K562 (cell line): Measurements from ENCODE around the gene CREB3L1. TPM values are rescaled to one million over a fixed set of nuclear protein-coding genes. Genes with fewer than 3 reads are reported as not detected.

Experiments
- CEBPG ChIP-seq, 3 experiments: fragments of 200-800 bp in 1 of 3; sonication (Bioruptor generic) in 1 of 3; sonication (generic) in 1 of 3; formaldehyde crosslinking in 1 of 3; IDR thresholded peaks in 2 of 3; conservative IDR thresholded peaks in 1 of 3; 2 replicates each; pipeline versions ENCODE4 v1.6.1 to v1.8.0; 2016 to 2022; ENCODE audit warnings: missing compliant biosample characterization in 2 of 3, missing genetic modification characterization in 2 of 3, mild to moderate bottlenecking in 1 of 3, missing genetic modification reagents in 1 of 3
- CREM ChIP-seq: IDR thresholded peaks from 2 replicates; pipeline ENCODE4 v1.6.1; 2014; ENCODE audit warnings: antibody characterized with exemption, low read depth
- HMG20A ChIP-seq: fragments of 450-650 bp; formaldehyde crosslinking; conservative IDR thresholded peaks from 2 replicates; pipeline ENCODE4 v1.4.0; 2020; ENCODE audit warnings: mild to moderate bottlenecking, mixed read lengths
- JUNB ChIP-seq: fragments of 450-650 bp; formaldehyde crosslinking; conservative IDR thresholded peaks from 2 replicates; pipeline ENCODE4 v1.4.0; 2020; ENCODE audit warnings: mild to moderate bottlenecking
- MTA3 ChIP-seq: fragments of 450-650 bp; formaldehyde crosslinking; IDR thresholded peaks from 2 replicates; pipeline ENCODE4 v1.6.1; 2017; ENCODE audit warnings: mild to moderate bottlenecking, borderline replicate concordance
- MYC ChIP-seq, 2 experiments: fragments of 250-450 bp in 1 of 2; sonication (Bioruptor Pico) in 1 of 2; IDR thresholded peaks; 2 replicates each; pipeline versions ENCODE4 v1.5.1 to v1.6.1; 2012 to 2021; ENCODE audit warnings: low read depth in 2 of 2, borderline replicate concordance in 1 of 2, improper control_type of control experiment in 1 of 2, low read length in 1 of 2, mild to moderate bottlenecking in 1 of 2, moderate library complexity in 1 of 2
- NFATC3 ChIP-seq: fragments of 450-650 bp; IDR thresholded peaks from 2 replicates; pipeline ENCODE4 v1.6.1; 2017; ENCODE audit warnings: mild to moderate bottlenecking
- NFIC ChIP-seq: fragments of 450-650 bp; IDR thresholded peaks from 2 replicates; pipeline ENCODE4 v1.6.1; 2017; ENCODE audit warnings: mild to moderate bottlenecking, inconsistent platforms
- NUFIP1 ChIP-seq: fragments of 450-650 bp; IDR thresholded peaks from 2 replicates; pipeline ENCODE4 v1.6.1; 2018; ENCODE audit not compliant: partially characterized antibody
- RB1 ChIP-seq: fragments of 450-650 bp; IDR thresholded peaks from 2 replicates; pipeline ENCODE4 v1.6.1; 2017; ENCODE audit warnings: low read depth, mild to moderate bottlenecking
- REST ChIP-seq, 2 experiments: fragments of 450-650 bp; formaldehyde crosslinking in 1 of 2; IDR thresholded peaks; 2 replicates each; pipeline versions ENCODE4 v1.4.0 to v1.6.1; 2014 to 2020; ENCODE audit warnings: mild to moderate bottlenecking in 2 of 2, borderline replicate concordance in 1 of 2, low read depth in 1 of 2
- RUNX1 ChIP-seq: sonication (generic); IDR thresholded peaks from 2 replicates; pipeline ENCODE4 v1.6.1; 2016; ENCODE audit warnings: antibody characterized with exemption, low read depth
- SNIP1 ChIP-seq: fragments of 450-650 bp; IDR thresholded peaks from 2 replicates; pipeline ENCODE4 v1.7.1; 2017; ENCODE audit warnings: low read depth, mild to moderate bottlenecking
- STAG1 ChIP-seq: sonication (generic); formaldehyde crosslinking; IDR thresholded peaks from 2 replicates; pipeline ENCODE4 v1.5.0; 2020; ENCODE audit warnings: missing genetic modification reagents, borderline replicate concordance
- TEAD2 ChIP-seq: fragments of 450-650 bp; IDR thresholded peaks from 2 replicates; pipeline ENCODE4 v1.6.1; 2016; ENCODE audit warnings: missing genetic modification characterization, control low read depth, missing compliant biosample characterization
- TFAP4 ChIP-seq: sonication (generic); formaldehyde crosslinking; IDR thresholded peaks from 2 replicates; pipeline ENCODE4 v1.8.0; 2022; ENCODE audit warnings: missing genetic modification reagents, mild to moderate bottlenecking, moderate library complexity, borderline replicate concordance
- THRAP3 ChIP-seq: fragments of 450-650 bp; IDR thresholded peaks from 2 replicates; pipeline ENCODE4 v1.6.1; 2016; ENCODE audit warnings: mild to moderate bottlenecking, inconsistent platforms, borderline replicate concordance
- ZKSCAN8 ChIP-seq: fragments of 200-800 bp; sonication (Bioruptor generic); IDR thresholded peaks from 2 replicates; pipeline ENCODE4 v1.6.1; 2016; ENCODE audit warnings: missing genetic modification characterization, missing compliant biosample characterization
- ZNF589 ChIP-seq: fragments of 200-800 bp; sonication (Bioruptor generic); IDR thresholded peaks from 2 replicates; pipeline ENCODE4 v1.6.1; 2016; ENCODE audit warnings: low read depth, missing genetic modification characterization, missing compliant biosample characterization
- ZNF717 ChIP-seq: fragments of 250-450 bp; sonication (Bioruptor Pico); IDR thresholded peaks from 2 replicates; pipeline ENCODE4 v1.5.0; 2021
- polyA plus RNA-seq, 8 experiments: library from polyadenylated mRNA; depleted of rRNA in 4 of 8; stranded (reverse) in 5 of 8; unstranded in 3 of 8; fragments of >200 nt; fragmentation: Nextera tagmentation in 2 of 8; fragmentation: Illumina TruSeq in 1 of 8; extraction: Ambion mirVana in 2 of 8; extraction: Trizol in 1 of 8; gene quantifications; 2 replicates each; pipeline versions ENCODE4 v1.2.1 to v1.2.3, GENCODE V29; 2011 to 2014; ENCODE audit warnings: inconsistent platforms in 1 of 8, missing spikeins in 1 of 8
- total RNA-seq, 7 experiments: library from RNA; depleted of rRNA in 6 of 7; stranded (reverse); fragments of >200 nt in 6 of 7; fragmentation: Illumina TruSeq in 2 of 7; extraction: Trizol in 2 of 7; gene quantifications; 2 replicates each; pipeline versions ENCODE4 v1.2.1 to v1.2.3, GENCODE V29; 2011 to 2021; ENCODE audit warnings: low replicate concordance in 1 of 7

The CREB3L1 gene
- total and polyA plus RNA-seq, 9 of the 15 experiments (the other 6 are each of a cell fraction or from before 2014, with no cell fraction given): 1.2 to 27.6 (median 3.7) TPM

GRCh38 chr11:46367244-46367915 is 89.9 kb downstream of the CREB3L1 start (continued):
- TF ChIP-seq JUNB (CRISPR knock-in tag): no peak
- TF ChIP-seq CREM: peak; percentile 52
- TF ChIP-seq MYC (IDR thresholded peaks at IDR 0.05; ENCODE audit: low read depth, low read length): peak; percentile 15; the same call in 1 of the 2 replicates
- no peak for TF ChIP-seq MYC (CRISPR knock-in tag; IDR thresholded peaks at IDR 0.05; ENCODE audit: borderline replicate concordance, low read depth)
- TF ChIP-seq NFATC3: no peak
- no peak for TF ChIP-seq THRAP3
- no peak for TF ChIP-seq SNIP1
- no peak for TF ChIP-seq NUFIP1
- TF ChIP-seq ZNF717 (CRISPR knock-in tag): no peak
- no peak for TF ChIP-seq ZKSCAN8
- no peak for TF ChIP-seq HMG20A (CRISPR knock-in tag)
- TF ChIP-seq MTA3: no peak
- peak; percentile 78 for TF ChIP-seq REST (IDR thresholded peaks at IDR 0.05; ENCODE audit: borderline replicate concordance)
- TF ChIP-seq REST (CRISPR knock-in tag; IDR thresholded peaks at IDR 0.05; ENCODE audit: low read depth): no peak
- TF ChIP-seq TEAD2: no peak
- peak; percentile 73; the same call in 1 of the 2 replicates for TF ChIP-seq STAG1 (CRISPR knock-in tag)
- peak; percentile 30; the same call in 1 of the 2 replicates for TF ChIP-seq NFIC
- no peak for TF ChIP-seq ZNF589 (CRISPR knock-in tag)
- no peak for TF ChIP-seq RUNX1
- TF ChIP-seq CEBPG (CRISPR knock-in tag; IDR thresholded peaks at IDR 0.05): no peak
- no peak for TF ChIP-seq CEBPG (tag; conservative IDR thresholded peaks at IDR 0.05 in 1 of 2, IDR thresholded peaks at IDR 0.05 in 1 of 2)
- peak; percentile 79 for TF ChIP-seq RB1
- TF ChIP-seq TFAP4: 0 out of 2 replicates have a peak, but pooled peaks have one; percentile 27
